ENCODE measurements around the gene C21orf58. TPM values are rescaled to one million over a fixed set of nuclear protein-coding genes. Genes with fewer than 3 reads are reported as not detected.

C21orf58 gene
- total RNA-seq, 1 donor from 2014 or later: 2.9 TPM

- Histone ChIP-seq H3K9me3 (no peaks in the 10 kb centered on the region), H3K36me3 (peaks cover 0 to 35% of the 10 kb centered on the region in 2 donors), H3K27ac (no peak overlapping the region), H3K4me1 (no peaks in the 10 kb centered on the region), H3K27me3 (no peaks in the 10 kb centered on the region), H3K4me3 (no peak overlapping the region)
- TF ChIP-seq POLR2A (IDR thresholded peaks at IDR 0.05) (no peak), POLR2AphosphoS5 (IDR thresholded peaks at IDR 0.05; ENCODE audit: insufficient read depth in 1 of 2, low read depth in 1 of 2) (no peak), CTCF (IDR thresholded peaks at IDR 0.05) (no peak)
- intact Hi-C loops (cut with DNase I): no loop called here
- DNase-seq (ENCODE audit: extremely low spot score in 2 of 2): no peak
These were observed 45.0 kb upstream of the C21orf58 start for GRCh38 chr21:46368533-46369285.

DNA sequence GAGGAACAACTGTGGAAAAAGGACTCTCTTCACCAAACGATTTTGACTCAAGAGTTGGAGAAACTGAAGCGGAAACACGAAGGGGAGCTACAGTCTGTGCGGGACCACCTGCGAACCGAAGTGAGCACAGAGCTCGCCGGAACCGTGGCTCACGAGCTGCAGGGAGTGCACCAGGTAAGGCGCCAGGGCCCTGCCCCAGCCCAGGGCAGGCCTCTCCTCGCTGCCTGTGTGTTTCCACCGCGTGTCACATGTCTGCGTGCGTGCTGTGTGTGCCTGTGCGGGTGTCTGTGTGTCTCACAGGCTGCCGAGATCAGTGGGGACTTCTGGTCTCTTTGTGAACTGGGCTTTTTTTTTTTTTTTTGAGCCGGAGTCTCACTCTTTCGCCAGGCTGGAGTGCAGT lies 43.3 kb upstream of the C21orf58 start:
- no peaks in the 10 kb centered on the region for H3K9me3 ChIP-seq
- H3K27ac ChIP-seq: no peak overlapping the region
- DNase-seq (ENCODE audit: extremely low spot score in 2 of 2): no peak
- H3K36me3 ChIP-seq: peaks cover 0 to 38% of the 10 kb centered on the region in 2 donors
- no peaks in the 10 kb centered on the region for H3K4me1 ChIP-seq
- intact Hi-C loops (cut with DNase I): no loop called here
- no peaks in the 10 kb centered on the region for H3K27me3 ChIP-seq
- no peak for TF ChIP-seq POLR2AphosphoS5 (IDR thresholded peaks at IDR 0.05; ENCODE audit: insufficient read depth in 1 of 2, low read depth in 1 of 2)
- no peak for TF ChIP-seq POLR2A (IDR thresholded peaks at IDR 0.05)
- no peak for TF ChIP-seq CTCF (IDR thresholded peaks at IDR 0.05)
- no peak overlapping the region for H3K4me3 ChIP-seq

DNA sequence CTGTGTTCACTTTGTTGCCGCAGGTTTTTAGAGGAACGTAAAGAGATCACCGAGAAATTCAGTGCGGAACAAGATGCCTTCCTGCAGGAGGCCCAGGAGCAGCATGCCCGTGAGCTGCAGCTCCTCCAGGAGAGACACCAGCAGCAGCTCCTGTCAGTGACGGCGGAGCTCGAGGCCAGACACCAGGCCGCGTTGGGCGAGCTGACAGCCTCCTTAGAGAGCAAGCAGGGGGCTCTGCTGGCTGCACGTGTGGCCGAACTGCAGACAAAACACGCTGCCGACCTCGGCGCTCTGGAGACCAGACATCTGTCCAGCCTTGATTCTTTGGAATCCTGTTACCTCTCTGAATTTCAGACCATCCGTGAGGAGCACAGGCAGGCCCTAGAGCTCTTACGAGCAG lies 42.9 kb upstream of the C21orf58 start:
- Histone ChIP-seq H3K27me3 (no peaks in the 10 kb centered on the region), H3K4me1 (no peaks in the 10 kb centered on the region), H3K36me3 (peaks cover 0 to 38% of the 10 kb centered on the region in 2 donors), H3K27ac (no peak overlapping the region), H3K4me3 (no peak overlapping the region), H3K9me3 (no peaks in the 10 kb centered on the region)
- TF ChIP-seq POLR2A (IDR thresholded peaks at IDR 0.05) (no peak), POLR2AphosphoS5 (IDR thresholded peaks at IDR 0.05; ENCODE audit: insufficient read depth in 1 of 2, low read depth in 1 of 2) (no peak), CTCF (IDR thresholded peaks at IDR 0.05) (no peak)
- intact Hi-C loops (cut with DNase I): no loop called here
- no peak for DNase-seq (ENCODE audit: extremely low spot score in 2 of 2)

DNA sequence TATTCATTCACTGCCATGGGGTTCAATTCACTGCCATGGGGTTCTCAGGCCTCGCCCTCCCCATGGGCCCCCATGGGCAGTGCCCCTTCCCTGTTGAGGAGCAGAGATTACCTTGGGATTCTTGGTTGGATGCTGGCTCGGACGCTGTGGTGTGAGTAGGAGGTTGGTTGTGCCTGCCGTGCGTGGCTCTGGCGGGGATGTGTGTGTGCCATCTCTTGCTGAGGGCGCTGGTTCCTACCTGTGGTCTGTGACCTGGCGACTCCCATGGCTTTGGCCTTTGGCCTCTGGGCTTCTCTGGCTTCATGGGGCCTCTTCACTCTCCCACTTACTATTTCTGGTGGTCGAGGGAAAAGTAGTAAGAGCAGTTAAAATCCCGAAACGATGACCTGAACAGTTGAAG lies 42.4 kb upstream of the C21orf58 start:
- intact Hi-C loops (cut with DNase I): no loop called here

More for the DNA sequence above, 42.4 kb upstream of the C21orf58 start:
- TF ChIP-seq CTCF (IDR thresholded peaks at IDR 0.05) (no peak), POLR2AphosphoS5 (IDR thresholded peaks at IDR 0.05; ENCODE audit: insufficient read depth in 1 of 2, low read depth in 1 of 2) (no peak), POLR2A (IDR thresholded peaks at IDR 0.05) (no peak)
- H3K36me3 ChIP-seq: peaks cover 0 to 43% of the 10 kb centered on the region in 2 donors
- H3K27me3 ChIP-seq: no peaks in the 10 kb centered on the region
- no peaks in the 10 kb centered on the region for H3K9me3 ChIP-seq
- no peak for DNase-seq (ENCODE audit: extremely low spot score in 2 of 2)
- no peak overlapping the region for H3K27ac ChIP-seq
- H3K4me3 ChIP-seq: no peak overlapping the region
- H3K4me1 ChIP-seq: no peaks in the 10 kb centered on the region
